H1 (cell line): ENCODE measurements around the gene TOP2B. TPM values are rescaled to one million over a fixed set of nuclear protein-coding genes. Genes with fewer than 3 reads are reported as not detected.

Experiments used
- EZH2 ChIP-seq: fragments of 200-600 bp; sonication (generic); IDR thresholded peaks from 2 replicates; pipeline ENCODE4 v1.7.1; 2012; ENCODE audit warnings: low read depth, mild to moderate bottlenecking, moderate library complexity, low read length, inconsistent platforms; ENCODE audit not compliant: severe bottlenecking
- MAFK ChIP-seq: IDR thresholded peaks from 2 replicates; pipeline ENCODE4 v1.6.1; 2012; ENCODE audit warnings: low read depth, mild to moderate bottlenecking, improper control_type of control experiment, low read length
- POU5F1 ChIP-seq: IDR thresholded peaks from 2 replicates; pipeline ENCODE4 v1.6.1; 2011; ENCODE audit warnings: low read depth, mild to moderate bottlenecking, low read length, moderate library complexity
- polyA plus RNA-seq, 7 experiments: library from polyadenylated mRNA; depleted of rRNA in 3 of 7; stranded (reverse) in 5 of 7; unstranded in 2 of 7; fragments of >200 nt in 5 of 7; fragments of 200-250 nt in 2 of 7; gene quantifications; 1 replicate in 5 of 7; 2 replicates in 1 of 7; 4 replicates in 1 of 7; pipeline versions ENCODE4 v1.2.1 to v1.2.3, GENCODE V29; 2011 to 2013; ENCODE audit warnings: missing spikeins in 2 of 7, mixed read lengths in 2 of 7
- total RNA-seq: library from RNA; stranded (reverse); fragmentation: NEBNext Ultra II Directional; extraction: Animal tissue kit (Norgen Biotek cat#: 25700); gene quantifications from 2 replicates; pipeline ENCODE4 v1.2.1, GENCODE V29; 2021

TOP2B gene
- total and polyA plus RNA-seq, 2 of the 8 experiments (the other 6 are each of a cell fraction or from before 2014, with no cell fraction given), result 34.9 to 206 TPM

- no peak for TF ChIP-seq POU5F1
- TF ChIP-seq MAFK, result no peak
- TF ChIP-seq EZH2, result no peak
Measured at GRCh38 chr3:25593001-25593400, 71.7 kb downstream of the TOP2B start (continued).
